Neural cell (in vitro differentiated cells): ENCODE measurements around the gene MFSD2A. TPM values are rescaled to one million over a fixed set of nuclear protein-coding genes. Genes with fewer than 3 reads are reported as not detected.

Experiments
- H2AFZ ChIP-seq: fragments of 200-600, 300-800 bp; sonication (generic), shearing (Covaris generic); 2 replicates; pipeline ENCODE4 v1.6.0; 2014; ENCODE audit warnings: low read depth, mild to moderate bottlenecking, antibody characterized with exemption, low read length, moderate library complexity
- H3F3A ChIP-seq: fragments of 200-600 bp; shearing (Covaris generic); 2 replicates; pipeline ENCODE4 v1.6.1; 2016; ENCODE audit warnings: mild to moderate bottlenecking, moderate library complexity, mixed read lengths, antibody characterized with exemption, low read length; ENCODE audit not compliant: insufficient read depth, poor library complexity, severe bottlenecking
- H3K27ac ChIP-seq: fragments of 200-600, 300-800 bp; sonication (generic), shearing (Covaris generic); 2 replicates; pipeline ENCODE4 v1.5.1; 2014; ENCODE audit warnings: mild to moderate bottlenecking, low read length, moderate library complexity
- H3K27me3 ChIP-seq: fragments of 300-800, 200-600 bp; sonication (generic), shearing (Covaris generic); 2 replicates; pipeline ENCODE4 v1.6.0; 2014; ENCODE audit warnings: mild to moderate bottlenecking, low read depth, low read length, moderate library complexity; ENCODE audit not compliant: insufficient read depth
- H3K36me3 ChIP-seq: fragments of 300-800, 200-600 bp; sonication (generic), shearing (Covaris generic); 2 replicates; pipeline ENCODE4 v1.5.1; 2014; ENCODE audit warnings: mild to moderate bottlenecking, antibody characterized with exemption, low read length, moderate library complexity; ENCODE audit not compliant: insufficient read depth
- H3K4me2 ChIP-seq: fragments of 300-800, 200-600 bp; sonication (generic), shearing (Covaris generic); 2 replicates; pipeline ENCODE4 v1.6.0; 2014; ENCODE audit warnings: mild to moderate bottlenecking, low read length
- H3K4me3 ChIP-seq: fragments of 300-800, 200-600 bp; sonication (generic), shearing (Covaris generic); 2 replicates; pipeline ENCODE4 v1.5.1; 2014; ENCODE audit warnings: mild to moderate bottlenecking, low read length, moderate library complexity
- H3K79me2 ChIP-seq: fragments of 200-600 bp; shearing (Covaris generic); replicated peaks from 2 replicates; pipeline ENCODE4 v1.6.0; 2014; ENCODE audit warnings: mild to moderate bottlenecking, low read length, moderate library complexity; ENCODE audit not compliant: insufficient read depth
- H3K9ac ChIP-seq: fragments of 300-800, 200-600 bp; sonication (generic), shearing (Covaris generic); 2 replicates; pipeline ENCODE4 v1.6.1; 2016; ENCODE audit warnings: mild to moderate bottlenecking, low read length, mixed read lengths
- H3K9me2 ChIP-seq: fragments of 200-600 bp; shearing (Covaris generic); 2 replicates; pipeline ENCODE4 v1.6.1; 2016; ENCODE audit warnings: mild to moderate bottlenecking, low read length, mixed read lengths; ENCODE audit not compliant: insufficient read depth
- H3K9me3 ChIP-seq: fragments of 200-600, 300-800 bp; sonication (generic), shearing (Covaris generic); 2 replicates; pipeline ENCODE4 v1.6.1; 2016; ENCODE audit warnings: mild to moderate bottlenecking, mixed run types, low read length, moderate library complexity, mixed read lengths
- H4K20me1 ChIP-seq: fragments of 200-600 bp; shearing (Covaris generic); 2 replicates; pipeline ENCODE4 v1.6.1; 2016; ENCODE audit warnings: mild to moderate bottlenecking, mixed run types; ENCODE audit not compliant: insufficient read depth
- EP300 ChIP-seq: fragments of 450-650 bp; conservative IDR thresholded peaks from 2 replicates; pipeline ENCODE4 v1.6.1; 2014; ENCODE audit warnings: antibody characterized with exemption, mild to moderate bottlenecking, moderate library complexity; ENCODE audit not compliant: poor library complexity, severe bottlenecking
- EZH2 ChIP-seq: fragments of 200-600, 300-800 bp; shearing (Covaris generic), sonication (generic); IDR thresholded peaks from 2 replicates; pipeline ENCODE4 v1.6.1; 2014; ENCODE audit warnings: antibody characterized with exemption, low read length, borderline replicate concordance, mild to moderate bottlenecking; ENCODE audit not compliant: insufficient read depth, poor library complexity, severe bottlenecking
- MXI1 ChIP-seq: fragments of 450-650 bp; conservative IDR thresholded peaks from 2 replicates; pipeline ENCODE4 v1.6.1; 2014; ENCODE audit warnings: antibody characterized with exemption, mild to moderate bottlenecking; ENCODE audit not compliant: poor library complexity, severe bottlenecking
- POLR2AphosphoS5 ChIP-seq: IDR thresholded peaks from 2 replicates; pipeline ENCODE4 v1.6.1; 2012
- RAD21 ChIP-seq: fragments of 450-650 bp; conservative IDR thresholded peaks from 2 replicates; pipeline ENCODE4 v1.6.1; 2014; ENCODE audit warnings: antibody characterized with exemption, mild to moderate bottlenecking, moderate library complexity
- SMC3 ChIP-seq: fragments of 450-650 bp; conservative IDR thresholded peaks from 2 replicates; pipeline ENCODE4 v1.6.1; 2014; ENCODE audit warnings: antibody characterized with exemption, mild to moderate bottlenecking, moderate library complexity; ENCODE audit not compliant: poor library complexity
- TAF1 ChIP-seq: IDR thresholded peaks from 2 replicates; pipeline ENCODE4 v1.6.1; 2012; ENCODE audit warnings: low read depth
- polyA plus RNA-seq: library from polyadenylated mRNA; depleted of rRNA; stranded (reverse); fragments of >200 nt; gene quantifications from 2 replicates; pipeline ENCODE4 v1.2.3, GENCODE V29; 2014
- TF ChIP-seq, protein P1 (sequence below): IDR thresholded peaks from 2 replicates; pipeline ENCODE4 v1.6.1; 2012; ENCODE audit warnings: borderline replicate concordance
- TF ChIP-seq, protein P2 (sequence below): fragments of 450-650 bp; IDR thresholded peaks from 2 replicates; pipeline ENCODE4 v1.5.1; 2014; ENCODE audit warnings: antibody characterized with exemption, mild to moderate bottlenecking, moderate library complexity; ENCODE audit not compliant: poor library complexity, severe bottlenecking

Gene MFSD2A
- polyA plus RNA-seq, 1 donor from 2014 or later, result 7.0 TPM

DNA sequence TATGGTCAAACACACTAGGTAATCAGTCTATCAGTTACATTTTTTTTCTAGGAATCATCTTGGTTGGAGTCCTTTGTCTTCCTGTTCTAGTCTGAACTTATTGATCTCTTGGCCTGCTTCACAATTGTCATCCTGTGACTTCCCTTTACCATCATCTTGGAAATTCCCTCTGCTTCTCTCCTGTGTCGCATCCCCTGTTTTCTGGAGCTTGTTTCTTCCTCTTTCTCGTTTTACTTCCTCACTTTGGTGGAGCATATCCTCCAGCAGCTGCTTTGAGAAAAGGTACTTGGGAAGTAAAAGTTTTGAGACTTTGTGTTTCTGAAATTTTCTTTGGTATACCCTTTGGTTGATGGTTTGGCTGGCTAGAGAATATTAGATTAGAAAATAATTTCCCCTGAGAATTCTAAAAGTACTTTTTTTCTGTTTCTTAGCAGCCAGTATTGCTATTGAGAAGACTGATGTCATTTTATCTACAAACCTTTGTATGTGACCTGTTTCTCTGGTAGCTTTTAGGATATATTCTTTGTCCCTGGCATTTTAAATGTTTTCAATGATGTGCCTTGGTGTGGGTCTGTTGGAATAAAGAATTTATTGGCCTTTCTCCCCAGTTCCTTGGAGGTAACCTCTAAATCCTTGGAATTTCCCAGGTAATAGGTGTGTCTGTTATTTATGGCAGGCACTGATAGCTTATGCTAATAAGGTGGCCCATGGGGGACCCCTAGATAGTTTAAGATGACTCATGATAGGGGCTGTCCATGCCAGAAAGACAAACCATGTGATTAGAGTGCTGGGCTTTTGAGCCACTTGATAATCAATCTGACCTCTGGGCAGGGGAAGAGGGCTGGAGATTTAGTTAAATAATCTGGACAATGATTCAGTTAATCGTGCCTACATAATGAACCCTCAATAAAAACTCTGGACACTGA lies 47.2 kb upstream of the MFSD2A start:
- H4K20me1 ChIP-seq, result no peaks in the 10 kb centered on the region
- H3K27ac ChIP-seq, result no peak overlapping the region
- H3K9me3 ChIP-seq, result no peaks in the 10 kb centered on the region
- H3K36me3 ChIP-seq, result no peaks in the 10 kb centered on the region
- no peak overlapping the region for H3K4me2 ChIP-seq
- H3F3A ChIP-seq, result no peaks in the 10 kb centered on the region
- H3K9me2 ChIP-seq, result no peaks in the 10 kb centered on the region
- H3K27me3 ChIP-seq, result no peaks in the 10 kb centered on the region
- H2AFZ ChIP-seq, result no peak overlapping the region
- no peaks in the 10 kb centered on the region for H3K79me2 ChIP-seq
- TF ChIP-seq EZH2, result no peak
- TF ChIP-seq, protein P1, sequence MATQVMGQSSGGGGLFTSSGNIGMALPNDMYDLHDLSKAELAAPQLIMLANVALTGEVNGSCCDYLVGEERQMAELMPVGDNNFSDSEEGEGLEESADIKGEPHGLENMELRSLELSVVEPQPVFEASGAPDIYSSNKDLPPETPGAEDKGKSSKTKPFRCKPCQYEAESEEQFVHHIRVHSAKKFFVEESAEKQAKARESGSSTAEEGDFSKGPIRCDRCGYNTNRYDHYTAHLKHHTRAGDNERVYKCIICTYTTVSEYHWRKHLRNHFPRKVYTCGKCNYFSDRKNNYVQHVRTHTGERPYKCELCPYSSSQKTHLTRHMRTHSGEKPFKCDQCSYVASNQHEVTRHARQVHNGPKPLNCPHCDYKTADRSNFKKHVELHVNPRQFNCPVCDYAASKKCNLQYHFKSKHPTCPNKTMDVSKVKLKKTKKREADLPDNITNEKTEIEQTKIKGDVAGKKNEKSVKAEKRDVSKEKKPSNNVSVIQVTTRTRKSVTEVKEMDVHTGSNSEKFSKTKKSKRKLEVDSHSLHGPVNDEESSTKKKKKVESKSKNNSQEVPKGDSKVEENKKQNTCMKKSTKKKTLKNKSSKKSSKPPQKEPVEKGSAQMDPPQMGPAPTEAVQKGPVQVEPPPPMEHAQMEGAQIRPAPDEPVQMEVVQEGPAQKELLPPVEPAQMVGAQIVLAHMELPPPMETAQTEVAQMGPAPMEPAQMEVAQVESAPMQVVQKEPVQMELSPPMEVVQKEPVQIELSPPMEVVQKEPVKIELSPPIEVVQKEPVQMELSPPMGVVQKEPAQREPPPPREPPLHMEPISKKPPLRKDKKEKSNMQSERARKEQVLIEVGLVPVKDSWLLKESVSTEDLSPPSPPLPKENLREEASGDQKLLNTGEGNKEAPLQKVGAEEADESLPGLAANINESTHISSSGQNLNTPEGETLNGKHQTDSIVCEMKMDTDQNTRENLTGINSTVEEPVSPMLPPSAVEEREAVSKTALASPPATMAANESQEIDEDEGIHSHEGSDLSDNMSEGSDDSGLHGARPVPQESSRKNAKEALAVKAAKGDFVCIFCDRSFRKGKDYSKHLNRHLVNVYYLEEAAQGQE, result no peak
- TF ChIP-seq, protein P2, sequence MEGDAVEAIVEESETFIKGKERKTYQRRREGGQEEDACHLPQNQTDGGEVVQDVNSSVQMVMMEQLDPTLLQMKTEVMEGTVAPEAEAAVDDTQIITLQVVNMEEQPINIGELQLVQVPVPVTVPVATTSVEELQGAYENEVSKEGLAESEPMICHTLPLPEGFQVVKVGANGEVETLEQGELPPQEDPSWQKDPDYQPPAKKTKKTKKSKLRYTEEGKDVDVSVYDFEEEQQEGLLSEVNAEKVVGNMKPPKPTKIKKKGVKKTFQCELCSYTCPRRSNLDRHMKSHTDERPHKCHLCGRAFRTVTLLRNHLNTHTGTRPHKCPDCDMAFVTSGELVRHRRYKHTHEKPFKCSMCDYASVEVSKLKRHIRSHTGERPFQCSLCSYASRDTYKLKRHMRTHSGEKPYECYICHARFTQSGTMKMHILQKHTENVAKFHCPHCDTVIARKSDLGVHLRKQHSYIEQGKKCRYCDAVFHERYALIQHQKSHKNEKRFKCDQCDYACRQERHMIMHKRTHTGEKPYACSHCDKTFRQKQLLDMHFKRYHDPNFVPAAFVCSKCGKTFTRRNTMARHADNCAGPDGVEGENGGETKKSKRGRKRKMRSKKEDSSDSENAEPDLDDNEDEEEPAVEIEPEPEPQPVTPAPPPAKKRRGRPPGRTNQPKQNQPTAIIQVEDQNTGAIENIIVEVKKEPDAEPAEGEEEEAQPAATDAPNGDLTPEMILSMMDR, result no peak
- TF ChIP-seq SMC3, result no peak
- TF ChIP-seq TAF1, result no peak
- TF ChIP-seq MXI1, result no peak
- no peak for TF ChIP-seq EP300
- TF ChIP-seq RAD21, result no peak
- TF ChIP-seq POLR2AphosphoS5, result no peak
- H3K9ac ChIP-seq, result no peak overlapping the region
- H3K4me3 ChIP-seq, result no peak overlapping the region

DNA sequence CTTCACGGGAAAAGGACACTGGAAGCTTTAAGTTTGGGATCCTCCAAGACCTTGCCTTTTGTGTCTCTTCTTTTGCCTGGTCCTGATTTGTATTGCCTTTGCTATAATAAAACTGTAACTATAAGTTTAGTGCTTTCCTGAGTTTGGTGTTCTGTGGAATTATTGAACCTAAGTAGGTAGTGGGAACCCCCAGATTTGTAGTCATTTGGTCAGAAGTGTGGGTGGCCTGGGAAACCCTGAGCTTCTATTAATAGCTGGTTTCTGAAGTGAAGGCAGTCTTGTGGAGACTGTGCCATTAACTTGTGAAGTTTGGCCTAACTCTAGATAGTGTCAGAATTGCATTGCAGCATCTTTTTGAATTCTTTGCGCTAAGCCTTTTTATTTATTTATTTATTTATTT lies 46.4 kb upstream of the MFSD2A start:
- H3K9me2 ChIP-seq, result no peaks in the 10 kb centered on the region
- H3K4me3 ChIP-seq, result no peak overlapping the region
- no peaks in the 10 kb centered on the region for H3F3A ChIP-seq
- H3K27ac ChIP-seq, result no peak overlapping the region
- no peaks in the 10 kb centered on the region for H4K20me1 ChIP-seq
- H3K27me3 ChIP-seq, result no peaks in the 10 kb centered on the region
- H3K9ac ChIP-seq, result no peak overlapping the region
- H2AFZ ChIP-seq, result no peak overlapping the region
- H3K9me3 ChIP-seq, result no peaks in the 10 kb centered on the region
- TF ChIP-seq, protein P2, result no peak
- TF ChIP-seq SMC3 (no peak), EP300 (no peak), POLR2AphosphoS5 (no peak), MXI1 (no peak), EZH2 (no peak), TAF1 (no peak), RAD21 (no peak)
- TF ChIP-seq, protein P1, result no peak
- H3K79me2 ChIP-seq, result no peaks in the 10 kb centered on the region
- H3K4me2 ChIP-seq, result no peak overlapping the region
- H3K36me3 ChIP-seq, result no peaks in the 10 kb centered on the region
